Measurements from ENCODE around the gene OR6S1. TPM values are rescaled to one million over a fixed set of nuclear protein-coding genes. Genes with fewer than 3 reads are reported as not detected.
"Not testable (repeated sequence)": the region's sequence is repeated elsewhere in the genome, so short reads cannot be mapped to it uniquely, and the experiment has no call there.

The OR6S1 gene
- polyA plus RNA-seq, 1 donor: not detected

- Histone ChIP-seq H3K27me3 (ENCODE audit: control insufficient read depth, insufficient read depth, low read length) (no peaks in the 10 kb centered on the region), H3K27ac (ENCODE audit: low read length) (no peak overlapping the region), H3K9me3 (ENCODE audit: control insufficient read depth, low read depth, low read length) (no peaks in the 10 kb centered on the region), H3K4me1 (ENCODE audit: control insufficient read depth, insufficient read depth, low read length) (peaks cover 11% of the 10 kb centered on the region), H3K4me3 (ENCODE audit: low read length) (no peak overlapping the region), H3K36me3 (ENCODE audit: control insufficient read depth, insufficient read depth, low read length) (no peaks in the 10 kb centered on the region)
- DNase-seq: no peak
- WGBS (ENCODE audit: insufficient coverage, low lambda C conversion rate): no CpG with 5 or more reads among the region's 7 CpGs
Measured at GRCh38 chr14:20608383-20609110, 32.9 kb downstream of the OR6S1 start.

- H3K4me3 ChIP-seq (ENCODE audit: low read length): no peak overlapping the region
- no peaks in the 10 kb centered on the region for H3K36me3 ChIP-seq (ENCODE audit: control insufficient read depth, insufficient read depth, low read length)
- H3K27ac ChIP-seq (ENCODE audit: low read length): no peak overlapping the region
- no peaks in the 10 kb centered on the region for H3K27me3 ChIP-seq (ENCODE audit: control insufficient read depth, insufficient read depth, low read length)
- no peaks in the 10 kb centered on the region for H3K9me3 ChIP-seq (ENCODE audit: control insufficient read depth, low read depth, low read length)
- no peak for DNase-seq
- peaks cover 11% of the 10 kb centered on the region for H3K4me1 ChIP-seq (ENCODE audit: control insufficient read depth, insufficient read depth, low read length)
- no CpG with 5 or more reads among the region's 5 CpGs for WGBS (ENCODE audit: insufficient coverage, low lambda C conversion rate)
Measured at GRCh38 chr14:20607617-20608016, 33.9 kb downstream of the OR6S1 start.

- no peaks in the 10 kb centered on the region for H3K36me3 ChIP-seq (ENCODE audit: control insufficient read depth, insufficient read depth, low read length)
- H3K4me1 ChIP-seq (ENCODE audit: control insufficient read depth, insufficient read depth, low read length): peaks cover 11% of the 10 kb centered on the region
- no CpG with 5 or more reads among the region's 2 CpGs for WGBS (ENCODE audit: insufficient coverage, low lambda C conversion rate)
- H3K27ac ChIP-seq (ENCODE audit: low read length): peak overlapping the region; percentile 55
- DNase-seq: peak in 1 of 2 donors; percentile 19
- no peak overlapping the region for H3K4me3 ChIP-seq (ENCODE audit: low read length)
- H3K9me3 ChIP-seq (ENCODE audit: control insufficient read depth, low read depth, low read length): no peaks in the 10 kb centered on the region
- no peaks in the 10 kb centered on the region for H3K27me3 ChIP-seq (ENCODE audit: control insufficient read depth, insufficient read depth, low read length)
Measured at GRCh38 chr14:20606902-20607242, 34.6 kb downstream of the OR6S1 start.

- peak overlapping the region; percentile 55 for H3K27ac ChIP-seq (ENCODE audit: low read length)
- H3K9me3 ChIP-seq (ENCODE audit: control insufficient read depth, low read depth, low read length): no peaks in the 10 kb centered on the region
- WGBS (ENCODE audit: insufficient coverage, low lambda C conversion rate): no CpG with 5 or more reads among the region's 8 CpGs
- peaks cover 11% of the 10 kb centered on the region for H3K4me1 ChIP-seq (ENCODE audit: control insufficient read depth, insufficient read depth, low read length)
- H3K4me3 ChIP-seq (ENCODE audit: low read length): no peak overlapping the region
- peak; percentile 90 to 94 for DNase-seq
- H3K27me3 ChIP-seq (ENCODE audit: control insufficient read depth, insufficient read depth, low read length): no peaks in the 10 kb centered on the region
- no peaks in the 10 kb centered on the region for H3K36me3 ChIP-seq (ENCODE audit: control insufficient read depth, insufficient read depth, low read length)
Measured at GRCh38 chr14:20606190-20606901, 35.1 kb downstream of the OR6S1 start.

- no peaks in the 10 kb centered on the region for H3K27me3 ChIP-seq (ENCODE audit: control insufficient read depth, insufficient read depth, low read length)
- no peaks in the 10 kb centered on the region for H3K36me3 ChIP-seq (ENCODE audit: control insufficient read depth, insufficient read depth, low read length)
- H3K4me1 ChIP-seq (ENCODE audit: control insufficient read depth, insufficient read depth, low read length): peaks cover 11% of the 10 kb centered on the region
- no peak overlapping the region for H3K4me3 ChIP-seq (ENCODE audit: low read length)
- WGBS (ENCODE audit: insufficient coverage, low lambda C conversion rate): 20% methylated on average over 1 of the region's 13 CpGs
- no peak for DNase-seq
- H3K9me3 ChIP-seq (ENCODE audit: control insufficient read depth, low read depth, low read length): no peaks in the 10 kb centered on the region
- no peak overlapping the region for H3K27ac ChIP-seq (ENCODE audit: low read length)
Measured at GRCh38 chr14:20603813-20604690, 37.4 kb downstream of the OR6S1 start.

GRCh38 chr14:20602583-20602982 lies 38.9 kb downstream of the OR6S1 start:
- H3K4me1 ChIP-seq (ENCODE audit: control insufficient read depth, insufficient read depth, low read length): peaks cover 11% of the 10 kb centered on the region
- H3K9me3 ChIP-seq (ENCODE audit: control insufficient read depth, low read depth, low read length): no peaks in the 10 kb centered on the region
- H3K27ac ChIP-seq (ENCODE audit: low read length): no peak overlapping the region
- DNase-seq: no peak
- WGBS (ENCODE audit: insufficient coverage, low lambda C conversion rate): no CpG with 5 or more reads among the region's 9 CpGs
- H3K36me3 ChIP-seq (ENCODE audit: control insufficient read depth, insufficient read depth, low read length): no peaks in the 10 kb centered on the region
- H3K4me3 ChIP-seq (ENCODE audit: low read length): no peak overlapping the region
- no peaks in the 10 kb centered on the region for H3K27me3 ChIP-seq (ENCODE audit: control insufficient read depth, insufficient read depth, low read length)

- H3K36me3 ChIP-seq (ENCODE audit: control insufficient read depth, insufficient read depth, low read length): no peaks in the 10 kb centered on the region
- H3K4me3 ChIP-seq (ENCODE audit: low read length): no peak overlapping the region
- no peaks in the 10 kb centered on the region for H3K27me3 ChIP-seq (ENCODE audit: control insufficient read depth, insufficient read depth, low read length)
- WGBS (ENCODE audit: insufficient coverage, low lambda C conversion rate): no CpG with 5 or more reads among the region's 12 CpGs
- no peak for DNase-seq
- H3K27ac ChIP-seq (ENCODE audit: low read length): no peak overlapping the region
- peaks cover 4% of the 10 kb centered on the region for H3K4me1 ChIP-seq (ENCODE audit: control insufficient read depth, insufficient read depth, low read length)
- no peaks in the 10 kb centered on the region for H3K9me3 ChIP-seq (ENCODE audit: control insufficient read depth, low read depth, low read length)
Measured at GRCh38 chr14:20601522-20601921, 40.0 kb downstream of the OR6S1 start.

GRCh38 chr14:20597108-20597507 lies 44.4 kb downstream of the OR6S1 start:
- DNase-seq: no peak
- H3K4me3 ChIP-seq (ENCODE audit: low read length): no peak overlapping the region
- H3K36me3 ChIP-seq (ENCODE audit: control insufficient read depth, insufficient read depth, low read length): no peaks in the 10 kb centered on the region
- H3K9me3 ChIP-seq (ENCODE audit: control insufficient read depth, low read depth, low read length): no peaks in the 10 kb centered on the region
- H3K4me1 ChIP-seq (ENCODE audit: control insufficient read depth, insufficient read depth, low read length): no peaks in the 10 kb centered on the region
- no CpG with 5 or more reads among the region's 1 CpG for WGBS (ENCODE audit: insufficient coverage, low lambda C conversion rate)
- H3K27me3 ChIP-seq (ENCODE audit: control insufficient read depth, insufficient read depth, low read length): no peaks in the 10 kb centered on the region
- no peak overlapping the region for H3K27ac ChIP-seq (ENCODE audit: low read length)

GRCh38 chr14:20595726-20596125 lies 45.8 kb downstream of the OR6S1 start:
- not testable (repeated sequence) for H3K4me1 ChIP-seq (ENCODE audit: control insufficient read depth, insufficient read depth, low read length); H3K27ac ChIP-seq (ENCODE audit: low read length); H3K4me3 ChIP-seq (ENCODE audit: low read length); DNase-seq; H3K27me3 ChIP-seq (ENCODE audit: control insufficient read depth, insufficient read depth, low read length); H3K36me3 ChIP-seq (ENCODE audit: control insufficient read depth, insufficient read depth, low read length); H3K9me3 ChIP-seq (ENCODE audit: control insufficient read depth, low read depth, low read length)
- no CpG with 5 or more reads among the region's 3 CpGs for WGBS (ENCODE audit: insufficient coverage, low lambda C conversion rate)

- H3K4me3 ChIP-seq (ENCODE audit: low read length): no peak overlapping the region
- no peaks in the 10 kb centered on the region for H3K4me1 ChIP-seq (ENCODE audit: control insufficient read depth, insufficient read depth, low read length)
- no peaks in the 10 kb centered on the region for H3K9me3 ChIP-seq (ENCODE audit: control insufficient read depth, low read depth, low read length)
- DNase-seq: no peak
- 80% methylated on average over 1 of the region's 1 CpG for WGBS (ENCODE audit: insufficient coverage, low lambda C conversion rate)
- no peak overlapping the region for H3K27ac ChIP-seq (ENCODE audit: low read length)
- H3K27me3 ChIP-seq (ENCODE audit: control insufficient read depth, insufficient read depth, low read length): peaks cover 5% of the 10 kb centered on the region
- H3K36me3 ChIP-seq (ENCODE audit: control insufficient read depth, insufficient read depth, low read length): no peaks in the 10 kb centered on the region
Measured at GRCh38 chr14:20592574-20592973, 48.9 kb downstream of the OR6S1 start.

Measured in large intestine (tissue), 3 donors.